ENCODE results near the gene ZFYVE28.

DNA sequence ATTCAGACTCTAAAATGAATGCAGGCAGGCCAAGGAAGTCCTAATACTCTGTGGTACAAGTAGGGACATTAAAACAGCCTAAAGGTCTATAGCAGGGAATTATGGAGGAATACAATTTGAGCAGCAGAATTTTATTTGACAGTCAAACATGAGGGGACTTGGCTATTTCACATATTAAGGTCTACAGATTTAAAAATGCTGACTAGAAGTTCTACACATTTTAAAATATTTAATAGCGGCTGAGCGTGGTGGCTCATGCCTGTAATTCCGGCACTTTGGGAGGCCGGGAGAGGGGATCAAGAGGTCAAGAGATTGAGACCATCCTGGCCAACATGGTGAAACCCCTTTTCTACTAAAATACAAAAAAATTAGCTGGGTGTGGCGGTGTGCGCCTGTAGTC is 187.4 kb downstream of the ZFYVE28 start:
- TF ChIP-seq, protein P1, sequence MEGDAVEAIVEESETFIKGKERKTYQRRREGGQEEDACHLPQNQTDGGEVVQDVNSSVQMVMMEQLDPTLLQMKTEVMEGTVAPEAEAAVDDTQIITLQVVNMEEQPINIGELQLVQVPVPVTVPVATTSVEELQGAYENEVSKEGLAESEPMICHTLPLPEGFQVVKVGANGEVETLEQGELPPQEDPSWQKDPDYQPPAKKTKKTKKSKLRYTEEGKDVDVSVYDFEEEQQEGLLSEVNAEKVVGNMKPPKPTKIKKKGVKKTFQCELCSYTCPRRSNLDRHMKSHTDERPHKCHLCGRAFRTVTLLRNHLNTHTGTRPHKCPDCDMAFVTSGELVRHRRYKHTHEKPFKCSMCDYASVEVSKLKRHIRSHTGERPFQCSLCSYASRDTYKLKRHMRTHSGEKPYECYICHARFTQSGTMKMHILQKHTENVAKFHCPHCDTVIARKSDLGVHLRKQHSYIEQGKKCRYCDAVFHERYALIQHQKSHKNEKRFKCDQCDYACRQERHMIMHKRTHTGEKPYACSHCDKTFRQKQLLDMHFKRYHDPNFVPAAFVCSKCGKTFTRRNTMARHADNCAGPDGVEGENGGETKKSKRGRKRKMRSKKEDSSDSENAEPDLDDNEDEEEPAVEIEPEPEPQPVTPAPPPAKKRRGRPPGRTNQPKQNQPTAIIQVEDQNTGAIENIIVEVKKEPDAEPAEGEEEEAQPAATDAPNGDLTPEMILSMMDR (IDR thresholded peaks at IDR 0.05), result no peak
- no peak for TF ChIP-seq POLR2A (IDR thresholded peaks at IDR 0.05)

Measured in adrenal gland (tissue), 5 donors.